B cell (primary cell): Measurements from ENCODE around the gene TBC1D20. TPM values are rescaled to one million over a fixed set of nuclear protein-coding genes. Genes with fewer than 3 reads are reported as not detected.

Experiments used
- ATAC-seq: fragments of 200-7000 bp; cut with Tn5 transposase; one replicate; pipeline ENCODE4 v1.10.0; 2021; ENCODE audit warnings: low read depth, mild to moderate bottlenecking, moderate number of reproducible peaks, moderate library complexity
- CTCF ChIA-PET: fragments of 350-600 bp; sonication (Branson Sonifier 250); formaldehyde crosslinking; loops from one replicate; lab custom pipeline; 2021; ENCODE audit warnings: antibody characterized with exemption, inconsistent platforms; lab: Charles Lee
- POLR2A ChIA-PET: fragments of 350-600 bp; sonication (Branson Sonifier 250); formaldehyde crosslinking; loops from one replicate; lab custom pipeline; 2021; ENCODE audit warnings: antibody characterized with exemption; lab: Charles Lee
- DNase-seq: peaks from one replicate; pipeline ENCODE4 v3.0.0; 2013
- H2AFZ ChIP-seq: 2 replicates; pipeline ENCODE4 v1.6.1; 2012; ENCODE audit warnings: mild to moderate bottlenecking, low read depth, low read length; ENCODE audit not compliant: insufficient read depth, poor library complexity, severe bottlenecking
- H3K27ac ChIP-seq, 2 donors: 1 replicate in 1 of 2; 2 replicates in 1 of 2; pipeline ENCODE4 v1.5.1; 2012 to 2013; ENCODE audit warnings: low read length in 2 of 2, mild to moderate bottlenecking in 2 of 2, moderate library complexity in 1 of 2
- H3K27me3 ChIP-seq, 4 experiments: fragments of 200-600 bp in 1 of 4; sonication (generic) in 1 of 4; replicated peaks in 1 of 4; 1 replicate in 2 of 4; 2 replicates in 2 of 4; pipeline versions ENCODE4 v1.6.1 to v1.7.0; 2013 to 2016; ENCODE audit warnings: low read length in 3 of 4, mild to moderate bottlenecking in 2 of 4, mixed read lengths in 1 of 4, moderate library complexity in 1 of 4; ENCODE audit not compliant: insufficient read depth in 4 of 4, control insufficient read depth in 3 of 4; ENCODE audit errors: control extremely low read depth in 1 of 4
- H3K36me3 ChIP-seq, 2 experiments: replicated peaks in 1 of 2; 1 replicate in 1 of 2; 2 replicates in 1 of 2; pipeline versions ENCODE4 v1.6.1 to v1.7.1; 2013; ENCODE audit warnings: low read length in 1 of 2; ENCODE audit not compliant: insufficient read depth in 2 of 2, control insufficient read depth in 1 of 2; ENCODE audit errors: control extremely low read depth in 1 of 2, extremely low read depth in 1 of 2
- H3K4me1 ChIP-seq, 2 donors: fragments of 200-600 bp in 1 of 2; sonication (generic) in 1 of 2; 1 replicate in 1 of 2; 2 replicates in 1 of 2; pipeline versions ENCODE4 v1.5.1 to v1.6.1; 2013 to 2017; ENCODE audit warnings: low read length in 2 of 2; ENCODE audit not compliant: control insufficient read depth in 2 of 2, insufficient read depth in 2 of 2
- H3K4me2 ChIP-seq: replicated peaks from 2 replicates; pipeline ENCODE3; 2012; ENCODE audit warnings: mild to moderate bottlenecking, low read depth, low read length; ENCODE audit not compliant: poor library complexity, severe bottlenecking
- H3K4me3 ChIP-seq, 5 experiments: fragments of 200-600 bp in 1 of 5; sonication (generic) in 1 of 5; 1 replicate in 3 of 5; 2 replicates in 2 of 5; pipeline versions ENCODE4 v1.5.1 to v1.7.0; 2011 to 2016; ENCODE audit warnings: low read length in 4 of 5, mild to moderate bottlenecking in 4 of 5, low read depth in 2 of 5, control low read depth in 1 of 5, moderate library complexity in 1 of 5; ENCODE audit not compliant: insufficient read depth in 1 of 5; ENCODE audit errors: control extremely low read depth in 1 of 5, extremely low read depth in 1 of 5
- H3K79me2 ChIP-seq: fragments of 200-600 bp; sonication (generic); one replicate; pipeline ENCODE4 v1.6.0; 2016; ENCODE audit warnings: low read length; ENCODE audit not compliant: control insufficient read depth, insufficient read depth
- H3K9ac ChIP-seq: fragments of 200-600 bp; sonication (generic); 2 replicates; pipeline ENCODE4 v1.6.1; 2017; ENCODE audit warnings: mild to moderate bottlenecking, low read length, moderate library complexity
- H3K9me3 ChIP-seq, 3 donors: one replicate each; pipeline versions ENCODE4 v1.6.1 to v1.7.1; 2013; ENCODE audit warnings: low read length in 2 of 3; ENCODE audit not compliant: control insufficient read depth in 2 of 3, insufficient read depth in 1 of 3; ENCODE audit errors: control extremely low read depth in 1 of 3
- H4K20me1 ChIP-seq: 2 replicates; pipeline ENCODE4 v1.6.0; 2012; ENCODE audit warnings: mild to moderate bottlenecking, low read length; ENCODE audit not compliant: insufficient read depth, control insufficient read depth, poor library complexity, severe bottlenecking
- H3K27ac Mint-ChIP-seq: one replicate; pipeline ENCODE4 v1.8.0; 2021; ENCODE audit warnings: mixed read lengths
- H3K27me3 Mint-ChIP-seq: one replicate; pipeline ENCODE4 v1.8.0; 2021; ENCODE audit warnings: mixed read lengths
- H3K4me1 Mint-ChIP-seq: one replicate; pipeline ENCODE4 v1.8.0; 2021; ENCODE audit warnings: mixed read lengths
- H3K4me3 Mint-ChIP-seq: one replicate; pipeline ENCODE4 v1.8.0; 2021; ENCODE audit warnings: mixed read lengths
- H3K9me3 Mint-ChIP-seq: one replicate; pipeline ENCODE4 v1.8.0; 2022; ENCODE audit warnings: mixed read lengths; ENCODE audit not compliant: insufficient read depth
- EZH2 ChIP-seq: IDR thresholded peaks from 2 replicates; pipeline ENCODE4 v1.6.1; 2012; ENCODE audit warnings: borderline replicate concordance, low read depth, mild to moderate bottlenecking, moderate library complexity, low read length; ENCODE audit not compliant: insufficient read depth, poor library complexity, severe bottlenecking
- WGBS: methylation state at CpG from one replicate; pipeline ENCODE4 v1.1.5; 2013; ENCODE audit warnings: missing lambda C conversion rate; ENCODE audit not compliant: insufficient coverage; 5-methylcytosine and 5-hydroxymethylcytosine counted together
- intact Hi-C: fragments of 100-400 bp; cut with micrococcal nuclease; formaldehyde crosslinking; loops from one replicate; pipeline ENCODE4 v1.10.0; 2022
- polyA plus RNA-seq: library from polyadenylated mRNA; depleted of rRNA; stranded (reverse); fragments of >200 nt; gene quantifications from 2 replicates; pipeline ENCODE4 v1.2.3, GENCODE V29; 2012
- total RNA-seq, 2 donors: library from RNA; stranded (reverse); fragments of 120-200 nt in 1 of 2; gene quantifications; 1 replicate in 1 of 2; 2 replicates in 1 of 2; pipeline versions ENCODE4 v1.2.3 to v1.2.4, GENCODE V29; 2013 to 2022
- TF ChIP-seq, protein P1 (sequence below): fragments of 200-600 bp; IDR thresholded peaks from one replicate; pipeline ENCODE4 v1.8.0; 2022; ENCODE audit warnings: antibody characterized with exemption, mild to moderate bottlenecking

The TBC1D20 gene
- total and polyA plus RNA-seq, 2 donors (not counting 1 experiment from before 2014, with no cell fraction given), result 31.7 to 40.0 TPM

- ChIA-PET POLR2A (no interaction called here), CTCF (no interaction called here)
- Mint-ChIP-seq H3K4me3 (no peak overlapping the region), H3K27ac (no peak overlapping the region), H3K4me1 (peaks cover 8% of the 10 kb centered on the region), H3K27me3 (no peaks in the 10 kb centered on the region), H3K9me3 (no peaks in the 10 kb centered on the region)
- peaks cover 5% of the 10 kb centered on the region for H4K20me1 ChIP-seq
- ATAC-seq (no peak), DNase-seq (no peak)
- H3K79me2 ChIP-seq, result peaks cover 20% of the 10 kb centered on the region
- H3K27me3 ChIP-seq, result no peaks in the 10 kb centered on the region
- no peak overlapping the region for H3K4me3 ChIP-seq
- no peak overlapping the region for H2AFZ ChIP-seq
- no peaks in the 10 kb centered on the region for H3K9me3 ChIP-seq
- no CpG with 5 or more reads among the region's 3 CpGs for WGBS
- no peak overlapping the region for H3K4me2 ChIP-seq
- peaks cover 3 to 60% of the 10 kb centered on the region in 2 experiments for H3K36me3 ChIP-seq
- intact Hi-C loops, result no loop called here
- H3K27ac ChIP-seq, result no peak overlapping the region
- H3K9ac ChIP-seq, result no peak overlapping the region
- peaks cover 4 to 5% of the 10 kb centered on the region in 2 donors for H3K4me1 ChIP-seq
- no peak for TF ChIP-seq EZH2
- TF ChIP-seq, protein P1, sequence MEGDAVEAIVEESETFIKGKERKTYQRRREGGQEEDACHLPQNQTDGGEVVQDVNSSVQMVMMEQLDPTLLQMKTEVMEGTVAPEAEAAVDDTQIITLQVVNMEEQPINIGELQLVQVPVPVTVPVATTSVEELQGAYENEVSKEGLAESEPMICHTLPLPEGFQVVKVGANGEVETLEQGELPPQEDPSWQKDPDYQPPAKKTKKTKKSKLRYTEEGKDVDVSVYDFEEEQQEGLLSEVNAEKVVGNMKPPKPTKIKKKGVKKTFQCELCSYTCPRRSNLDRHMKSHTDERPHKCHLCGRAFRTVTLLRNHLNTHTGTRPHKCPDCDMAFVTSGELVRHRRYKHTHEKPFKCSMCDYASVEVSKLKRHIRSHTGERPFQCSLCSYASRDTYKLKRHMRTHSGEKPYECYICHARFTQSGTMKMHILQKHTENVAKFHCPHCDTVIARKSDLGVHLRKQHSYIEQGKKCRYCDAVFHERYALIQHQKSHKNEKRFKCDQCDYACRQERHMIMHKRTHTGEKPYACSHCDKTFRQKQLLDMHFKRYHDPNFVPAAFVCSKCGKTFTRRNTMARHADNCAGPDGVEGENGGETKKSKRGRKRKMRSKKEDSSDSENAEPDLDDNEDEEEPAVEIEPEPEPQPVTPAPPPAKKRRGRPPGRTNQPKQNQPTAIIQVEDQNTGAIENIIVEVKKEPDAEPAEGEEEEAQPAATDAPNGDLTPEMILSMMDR, result no peak
These were observed 18.2 kb downstream of the TBC1D20 start for GRCh38 chr20:444117-444516.

DNA sequence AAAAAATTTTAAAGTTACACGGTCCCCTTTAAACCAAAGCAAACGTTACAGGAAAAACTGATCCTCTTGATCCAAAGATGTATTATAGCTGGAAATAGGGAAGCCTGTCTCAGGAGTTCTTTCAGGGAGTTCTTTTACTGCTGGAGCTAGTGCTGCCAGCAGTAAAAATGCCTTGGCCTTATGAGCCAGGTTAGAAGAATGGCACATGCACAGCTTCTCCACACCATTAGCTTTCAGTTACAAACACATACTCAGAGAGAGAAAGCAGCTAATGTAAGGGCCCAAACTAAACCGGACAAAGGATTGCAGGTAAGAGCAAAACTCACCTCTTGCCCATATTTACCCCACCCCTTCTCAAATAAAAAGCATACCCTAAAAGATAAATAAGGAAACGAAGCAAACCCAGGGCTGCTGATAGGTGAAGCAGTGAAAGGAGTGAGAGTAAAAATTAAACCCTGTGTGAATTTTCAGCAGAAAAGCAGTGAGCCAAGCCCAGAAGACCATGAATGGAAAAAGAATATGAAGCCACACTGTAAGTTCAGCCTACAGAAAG lies 19.0 kb downstream of the TBC1D20 start:
- H3K9ac ChIP-seq, result no peak overlapping the region
- no peak overlapping the region for H3K4me2 ChIP-seq
- no CpG with 5 or more reads among the region's 4 CpGs for WGBS
- Mint-ChIP-seq H3K27me3 (no peaks in the 10 kb centered on the region), H3K9me3 (no peaks in the 10 kb centered on the region), H3K4me1 (peaks cover 16% of the 10 kb centered on the region), H3K27ac (no peak overlapping the region), H3K4me3 (no peak overlapping the region)
- H3K4me3 ChIP-seq, result no peak overlapping the region
- H2AFZ ChIP-seq, result no peak overlapping the region
- H3K36me3 ChIP-seq, result peaks cover 3 to 60% of the 10 kb centered on the region in 2 experiments
- peaks cover 2% of the 10 kb centered on the region for H4K20me1 ChIP-seq
- H3K4me1 ChIP-seq, result peaks cover 12 to 13% of the 10 kb centered on the region in 2 donors
- no peak overlapping the region for H3K27ac ChIP-seq
- intact Hi-C loops, result no loop called here
- POLR2A ChIA-PET, result no interaction called here
- DNase-seq, result no peak
- ATAC-seq, result no peak
- no peak for TF ChIP-seq EZH2
- TF ChIP-seq, protein P1, result no peak
- no peaks in the 10 kb centered on the region for H3K27me3 ChIP-seq
- no peaks in the 10 kb centered on the region for H3K9me3 ChIP-seq
- CTCF ChIA-PET, result no interaction called here
- peaks cover 13% of the 10 kb centered on the region for H3K79me2 ChIP-seq
